Measurements from ENCODE around the gene NPIPB2.

NPIPB2 gene

DNA sequence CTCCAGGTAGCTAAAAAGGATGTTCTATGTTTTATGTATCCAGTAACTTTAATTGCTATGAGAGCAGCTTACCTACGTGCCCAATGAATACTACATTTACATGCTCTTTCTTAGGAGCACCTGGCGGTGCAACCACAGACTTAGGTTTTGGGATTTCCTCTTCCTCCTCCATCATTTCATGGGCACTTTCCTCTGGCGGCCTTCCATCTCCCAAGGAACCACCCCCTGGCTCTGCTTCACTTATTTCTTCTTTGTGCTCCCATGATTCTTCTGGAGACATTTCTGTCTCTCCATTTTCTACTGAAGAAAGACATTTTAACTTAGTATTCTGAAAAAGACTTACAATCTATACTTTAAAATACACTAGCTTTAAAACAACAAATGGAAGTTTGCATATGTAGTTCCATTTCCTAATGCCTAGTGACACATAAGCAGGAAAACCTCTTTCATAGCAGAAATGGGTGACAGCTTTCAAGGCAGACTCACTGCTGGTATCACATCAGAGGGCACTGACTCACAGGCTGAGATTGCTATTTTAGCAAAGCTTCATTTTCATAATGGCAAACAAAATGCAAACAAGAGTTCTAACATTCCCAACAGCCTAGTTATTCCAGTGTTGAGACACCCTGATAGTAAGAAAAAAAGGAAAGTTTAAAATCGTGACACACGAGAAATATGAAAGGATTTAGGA lies 45.2 kb downstream of the NPIPB2 start:
- no peak for DNase-seq

- no peak for DNase-seq
Observed at GRCh38 chr16:11893571-11893970, 48.3 kb downstream of the NPIPB2 start.

DNA sequence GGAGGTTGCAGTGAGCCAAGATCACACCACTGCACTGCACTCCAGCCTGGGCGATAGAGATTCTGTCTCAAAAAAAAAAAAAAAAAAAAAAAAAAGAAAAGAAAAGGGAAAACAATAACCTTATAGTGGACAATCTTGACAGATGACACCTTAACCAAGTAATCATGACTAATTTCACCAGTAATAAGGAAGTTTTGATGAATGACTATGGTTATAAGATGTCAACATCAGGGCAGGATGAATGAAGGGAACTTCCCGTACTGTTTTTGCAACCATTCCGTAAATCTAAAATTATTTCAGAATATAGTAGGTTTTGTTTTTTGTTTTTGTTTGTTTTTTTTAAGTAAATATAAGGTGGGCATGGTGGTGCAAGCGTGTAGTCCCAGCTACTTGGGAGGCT lies 49.1 kb downstream of the NPIPB2 start:
- DNase-seq, result no peak

GRCh38 chr16:11890231-11890965 lies 51.4 kb downstream of the NPIPB2 start:
- DNase-seq, result no peak

- DNase-seq, result no peak
Observed at GRCh38 chr16:11886881-11887280, 55.0 kb downstream of the NPIPB2 start.

DNA sequence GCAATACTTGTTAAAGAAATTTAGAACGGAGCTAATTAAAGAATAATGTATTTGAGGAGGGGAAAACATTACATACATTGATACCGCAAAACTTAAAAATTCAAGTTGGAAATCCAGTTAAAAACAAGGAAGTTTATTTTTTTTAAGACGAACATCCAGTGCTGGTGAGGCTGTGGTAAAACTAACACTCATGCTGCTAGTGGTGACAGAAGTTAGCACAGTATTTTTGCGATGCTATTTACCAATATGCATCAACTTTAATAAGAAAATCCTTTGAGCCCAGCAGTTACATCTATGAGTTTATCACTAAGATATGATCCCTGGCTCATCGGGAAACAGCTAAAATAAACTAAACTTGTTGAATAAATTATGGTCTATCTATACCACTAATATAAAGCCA lies 57.8 kb downstream of the NPIPB2 start:
- no peak for DNase-seq

GRCh38 chr16:11880007-11880406 lies 61.8 kb downstream of the NPIPB2 start:
- no peak for DNase-seq

- DNase-seq, result no peak
Observed at GRCh38 chr16:11877374-11877773, 64.5 kb downstream of the NPIPB2 start.
